ENCODE measurements around the gene ALK.

Gene ALK

GRCh38 chr2:29146197-29146596 lies 775.2 kb downstream of the ALK start:
- peaks cover 8% of the 10 kb centered on the region for H3K4me1 ChIP-seq (ENCODE audit: low read length)
- H3K36me3 ChIP-seq (replicated peaks; ENCODE audit: insufficient read depth, low read length): no peaks in the 10 kb centered on the region
- H3K9me3 ChIP-seq (replicated peaks; ENCODE audit: insufficient read depth, low read length): no peaks in the 10 kb centered on the region
- TF ChIP-seq CTCF (IDR thresholded peaks at IDR 0.05; ENCODE audit: low read length) (no peak), EZH2phosphoT487 (IDR thresholded peaks at IDR 0.05; ENCODE audit: low read length) (no peak), EZH2 (optimal IDR thresholded peaks at IDR 0.05; ENCODE audit: low read depth, low read length) (no peak)
- no peaks in the 10 kb centered on the region for H3K27me3 ChIP-seq (replicated peaks; ENCODE audit: insufficient read depth, low read length)
- H2AFZ ChIP-seq (ENCODE audit: low read length): no peak overlapping the region
- H3K4me2 ChIP-seq (ENCODE audit: low read depth, low read length): no peak overlapping the region
- no peaks in the 10 kb centered on the region for H3K9me2 ChIP-seq (replicated peaks; ENCODE audit: insufficient read depth, low read length)
- no peaks in the 10 kb centered on the region for H4K20me1 ChIP-seq (ENCODE audit: insufficient read depth, low read length)
- H3K4me3 ChIP-seq (ENCODE audit: low read length): no peak overlapping the region
- no peak overlapping the region for H3K9ac ChIP-seq (ENCODE audit: low read length)
- no peak overlapping the region for H3K27ac ChIP-seq (ENCODE audit: low read length)
- H3F3A ChIP-seq (ENCODE audit: insufficient read depth, low read length): peaks cover under 1% of the 10 kb centered on the region; the same call in 1 of the 2 replicates
- DNase-seq: no peak
- no peaks in the 10 kb centered on the region for H3K79me2 ChIP-seq (ENCODE audit: low read length)

GRCh38 chr2:29143657-29144056 lies 777.7 kb downstream of the ALK start:
- H3K9me3 ChIP-seq (replicated peaks; ENCODE audit: insufficient read depth, low read length): no peaks in the 10 kb centered on the region
- no peak overlapping the region for H3K27ac ChIP-seq (ENCODE audit: low read length)
- H3K4me2 ChIP-seq (ENCODE audit: low read depth, low read length): no peak overlapping the region
- DNase-seq: no peak
- H2AFZ ChIP-seq (ENCODE audit: low read length): no peak overlapping the region
- H3K4me3 ChIP-seq (ENCODE audit: low read length): no peak overlapping the region
- H4K20me1 ChIP-seq (ENCODE audit: insufficient read depth, low read length): no peaks in the 10 kb centered on the region
- no peaks in the 10 kb centered on the region for H3K9me2 ChIP-seq (replicated peaks; ENCODE audit: insufficient read depth, low read length)
- H3K27me3 ChIP-seq (replicated peaks; ENCODE audit: insufficient read depth, low read length): no peaks in the 10 kb centered on the region
- no peaks in the 10 kb centered on the region for H3K79me2 ChIP-seq (ENCODE audit: low read length)
- peaks cover 7% of the 10 kb centered on the region for H3F3A ChIP-seq (ENCODE audit: insufficient read depth, low read length)
- H3K4me1 ChIP-seq (ENCODE audit: low read length): peaks cover 17% of the 10 kb centered on the region
- H3K9ac ChIP-seq (ENCODE audit: low read length): no peak overlapping the region
- TF ChIP-seq CTCF (IDR thresholded peaks at IDR 0.05; ENCODE audit: low read length) (no peak), EZH2 (optimal IDR thresholded peaks at IDR 0.05; ENCODE audit: low read depth, low read length) (no peak), EZH2phosphoT487 (IDR thresholded peaks at IDR 0.05; ENCODE audit: low read length) (no peak)
- H3K36me3 ChIP-seq (replicated peaks; ENCODE audit: insufficient read depth, low read length): no peaks in the 10 kb centered on the region
